Activated naive CD4-positive, alpha-beta T cell (primary cell): ENCODE data around the gene SND1.
"Not testable (repeated sequence)": the region's sequence is repeated elsewhere in the genome, so short reads cannot be mapped to it uniquely, and the experiment has no call there.

ENCODE experiments used
- DNase-seq, 4 experiments: peaks; one replicate each; lab custom pipeline; 2025; lab: John Stamatoyannopoulos, UW

Gene SND1

DNA sequence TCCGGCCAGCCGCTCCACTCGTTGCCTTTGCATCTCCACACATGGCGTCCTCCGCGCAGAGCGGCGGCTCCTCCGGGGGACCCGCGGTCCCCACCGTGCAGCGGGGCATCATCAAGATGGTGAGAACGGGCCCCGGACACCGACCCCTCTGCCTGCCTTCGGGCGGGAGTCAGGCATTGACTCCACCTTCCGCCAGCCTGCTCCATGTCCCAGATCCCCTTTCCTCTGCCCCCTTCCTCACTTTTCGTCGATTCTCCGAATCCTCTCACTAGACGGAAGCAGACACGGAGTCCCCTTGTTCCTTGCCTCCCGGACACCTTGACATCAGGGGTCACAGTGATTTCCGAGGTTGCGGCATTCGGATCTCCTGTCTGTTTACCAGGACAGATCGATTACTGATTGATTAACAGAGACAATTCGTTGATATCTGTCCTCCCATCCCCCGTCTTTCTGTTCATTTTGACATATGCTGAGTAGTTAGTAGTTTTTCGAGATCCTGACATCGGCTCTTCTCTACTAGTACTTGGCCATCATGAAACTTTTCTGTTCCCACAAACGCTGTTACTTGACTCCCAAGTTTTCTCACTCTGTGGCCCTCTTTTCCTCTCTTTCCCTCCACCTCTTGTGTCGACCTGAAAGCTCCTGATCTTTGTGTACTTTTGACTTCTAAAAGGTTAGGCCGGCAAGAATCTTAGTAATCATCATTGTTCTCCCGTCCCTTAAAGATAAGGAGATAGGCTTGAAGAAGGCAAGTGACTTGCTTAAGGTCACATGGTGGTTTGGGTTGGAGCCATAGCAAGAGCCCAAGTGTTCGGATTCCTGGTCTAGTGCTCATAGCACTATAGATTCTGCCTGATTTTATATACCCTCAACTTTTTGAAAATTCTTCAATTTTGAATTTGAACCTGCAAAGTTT lies 597 bp downstream of the SND1 start:
- DNase-seq = no peak

DNA sequence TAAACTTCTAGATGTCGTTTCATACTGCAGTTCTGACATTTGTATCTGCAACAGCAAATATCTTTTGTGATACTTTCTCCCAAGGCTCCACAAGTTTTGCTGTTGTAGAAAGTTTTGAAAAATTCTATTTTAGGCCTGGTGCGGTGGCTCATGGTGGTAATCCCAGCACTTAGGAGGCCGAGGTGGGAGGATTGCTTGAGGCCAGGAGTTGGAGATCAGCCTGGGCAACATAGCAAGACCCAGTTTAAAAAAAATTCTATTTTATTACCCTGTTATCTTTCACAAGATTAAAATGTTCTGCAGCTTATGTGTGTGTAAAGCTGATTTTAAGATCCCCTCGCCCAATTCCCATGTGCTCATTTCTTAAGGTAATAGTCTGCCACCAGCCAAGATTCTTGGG lies 1.4 kb downstream of the SND1 start:
- no peak for DNase-seq

DNA sequence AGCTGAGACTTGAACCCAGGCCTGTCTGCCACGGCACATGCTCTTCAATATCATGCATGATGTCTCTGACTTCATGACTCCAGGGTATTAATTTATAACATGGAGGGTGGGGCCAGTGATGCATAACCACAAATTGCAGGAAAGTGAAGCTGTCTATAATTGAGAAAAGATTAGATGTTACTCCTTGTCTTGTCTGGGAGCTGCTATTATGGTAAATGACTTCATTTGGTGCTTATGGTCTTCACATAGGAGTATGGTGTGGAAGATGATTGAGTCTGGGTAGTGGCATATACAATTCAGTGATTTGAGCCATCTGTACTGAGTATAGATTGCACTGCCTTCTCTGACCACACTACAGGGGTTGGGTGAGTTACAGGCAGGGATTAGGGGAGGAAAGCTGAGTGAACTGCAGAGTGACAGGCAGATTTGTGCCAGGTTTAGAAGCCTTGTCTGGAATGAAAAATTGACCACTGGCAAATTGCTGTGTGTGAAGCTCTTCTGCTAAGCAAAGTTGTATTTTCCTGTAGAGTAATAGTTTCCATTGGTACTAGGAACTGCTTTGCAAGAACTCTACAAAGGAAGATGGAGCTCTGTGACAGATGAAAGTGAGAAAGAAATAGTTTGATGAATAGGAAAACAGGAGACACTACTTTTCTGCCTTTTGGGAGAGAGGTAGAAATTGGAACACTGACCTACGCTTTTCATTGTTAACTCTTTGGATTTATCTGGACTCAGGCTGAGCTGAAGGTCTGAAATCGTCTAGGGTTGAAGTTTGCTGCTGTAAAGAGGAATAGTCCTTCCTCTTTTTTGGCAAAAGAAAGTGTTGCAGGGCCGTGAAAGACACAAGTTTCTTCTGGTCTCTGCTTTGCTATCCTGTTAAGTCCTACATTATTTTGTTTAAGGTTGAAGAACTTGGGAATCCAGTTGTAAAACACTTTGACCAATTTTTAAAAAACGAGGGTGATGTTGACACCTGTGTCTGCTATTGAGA lies 2.7 kb downstream of the SND1 start:
- DNase-seq = no peak

DNA sequence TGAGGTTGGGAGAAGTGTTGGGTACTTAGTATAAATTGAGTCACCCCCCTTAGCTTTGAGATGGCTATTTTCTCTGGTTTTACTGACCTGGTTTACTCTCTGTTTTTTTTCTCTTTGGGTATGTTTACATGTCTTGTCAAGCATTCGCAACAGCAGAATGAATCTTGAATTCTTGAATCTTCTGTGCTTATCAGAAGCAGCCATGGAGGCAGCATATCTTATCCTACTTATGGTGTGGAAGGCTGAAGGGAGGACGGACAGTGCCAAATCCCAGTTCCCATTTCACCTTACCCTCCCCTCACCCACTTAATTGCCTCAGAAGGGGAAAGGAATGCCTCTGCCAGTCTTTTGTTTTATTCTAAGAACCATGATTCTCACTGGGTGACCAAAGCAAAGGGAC lies 3.7 kb downstream of the SND1 start:
- no peak for DNase-seq

DNA sequence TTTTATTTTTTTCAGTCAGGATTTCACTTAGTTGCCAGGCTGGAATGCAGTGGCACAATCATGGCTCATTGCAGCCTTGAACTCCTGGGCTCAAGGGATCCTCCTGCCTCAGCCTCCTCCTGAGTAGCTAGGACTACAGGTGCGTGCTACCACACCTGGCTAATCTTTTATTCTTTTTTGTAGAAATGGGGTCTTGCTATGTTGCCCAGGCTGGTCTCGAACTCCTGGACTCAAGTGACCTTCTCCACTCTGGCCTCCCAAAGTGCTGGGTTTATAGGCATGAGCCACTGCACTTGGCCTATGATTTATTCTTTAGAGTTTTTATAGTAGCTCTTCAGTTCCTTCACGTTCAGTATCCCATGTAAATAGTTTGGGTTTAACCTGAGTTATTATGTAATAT lies 5.5 kb downstream of the SND1 start:
- no peak for DNase-seq

DNA sequence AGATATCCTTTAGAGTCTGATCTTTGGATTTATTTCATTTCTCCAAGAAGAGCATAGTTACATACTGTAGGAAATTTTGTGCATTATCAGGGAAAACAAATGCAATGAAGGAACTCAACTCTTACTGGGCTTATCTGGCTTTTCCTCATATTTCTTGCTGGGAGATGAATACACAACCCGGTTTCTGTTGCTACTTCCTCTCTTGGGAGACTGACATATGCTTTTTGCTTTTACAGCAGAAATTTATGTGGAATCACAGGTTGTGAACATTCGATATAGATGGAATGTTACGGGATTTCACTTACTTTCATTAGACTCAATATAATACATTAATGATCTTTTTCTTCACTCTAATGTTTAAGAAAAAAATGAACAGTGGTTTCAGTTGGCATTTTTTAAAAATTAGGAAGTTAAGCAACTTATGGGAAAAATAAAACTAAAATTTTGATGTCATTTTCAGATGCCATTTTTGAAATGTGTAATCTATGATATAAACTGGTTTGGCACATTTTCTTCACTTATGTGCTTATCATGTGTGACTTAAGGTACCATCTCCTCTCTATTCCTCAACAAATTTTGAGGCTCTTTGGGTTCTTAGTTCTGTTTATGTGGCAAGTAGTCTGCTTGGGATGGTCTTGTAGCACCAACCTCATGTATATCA lies 7.1 kb downstream of the SND1 start:
- DNase-seq = no peak

DNA sequence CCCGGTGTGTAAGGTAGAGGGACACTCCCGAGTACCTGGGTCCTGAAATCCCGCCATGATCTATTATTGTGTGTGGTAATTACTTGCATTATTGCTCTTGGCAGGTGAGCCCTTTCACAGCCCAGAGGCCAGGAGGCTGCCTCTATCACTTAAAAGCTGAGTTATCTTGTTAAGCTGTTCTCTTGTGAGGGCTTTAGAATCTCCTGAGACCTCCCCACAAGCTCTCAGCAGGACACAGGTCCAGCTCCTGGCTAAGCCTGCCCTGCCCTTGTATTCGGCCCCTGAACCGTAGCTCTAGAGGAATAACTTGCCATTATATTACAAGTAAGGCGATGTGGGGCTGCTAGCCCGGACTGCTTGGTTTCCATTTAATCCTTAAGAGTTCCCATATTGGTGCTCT lies 13.9 kb downstream of the SND1 start:
- DNase-seq = no peak

DNA sequence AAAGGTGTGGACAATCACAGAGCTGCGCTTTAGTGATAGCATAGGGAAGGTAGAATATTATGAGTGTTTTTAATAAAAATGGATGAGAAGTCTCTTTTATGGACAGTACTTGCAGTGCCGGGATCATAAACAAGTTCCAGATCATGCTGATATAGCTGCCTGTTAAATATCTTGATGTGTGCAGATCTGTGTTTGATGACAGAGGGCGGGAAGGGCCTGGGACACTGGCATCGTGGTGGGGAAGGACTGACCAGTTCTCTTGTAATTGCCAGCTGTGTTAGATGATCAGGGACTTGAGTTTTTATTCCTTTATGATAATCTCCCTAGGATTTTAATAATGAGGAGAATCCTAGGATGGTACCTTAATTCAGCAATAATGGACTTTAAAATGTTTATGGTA lies 14.6 kb downstream of the SND1 start:
- no peak for DNase-seq

DNA sequence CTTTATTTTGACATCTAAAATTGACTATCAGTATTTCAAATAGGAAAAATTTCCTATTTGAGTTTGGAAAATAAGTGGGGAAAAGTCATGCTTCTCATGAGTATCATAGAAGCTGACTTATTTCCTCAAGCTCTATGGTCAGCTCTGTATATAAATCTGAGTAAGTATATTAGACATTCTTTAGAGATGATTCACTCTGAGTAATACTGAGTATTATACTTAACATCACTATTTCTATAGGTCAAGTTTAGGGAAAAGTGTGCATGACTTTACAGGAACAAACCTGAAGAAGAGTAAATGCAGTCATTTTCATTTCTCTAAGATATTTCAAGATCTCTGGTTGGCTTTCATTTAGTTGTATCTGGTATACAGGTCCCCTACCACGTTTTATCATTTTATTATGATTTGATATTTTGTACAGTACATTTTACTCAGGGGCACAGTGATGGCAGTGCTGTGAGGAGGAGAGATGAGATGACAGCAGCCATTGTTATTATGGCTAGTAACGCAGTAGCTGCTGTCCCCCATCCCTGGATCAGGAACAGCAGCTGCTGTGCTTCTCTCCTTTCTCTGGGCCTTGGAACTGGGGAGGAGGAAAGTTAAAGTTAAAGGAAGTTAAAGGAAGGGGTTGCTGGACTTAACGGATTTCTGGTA lies 15.2 kb downstream of the SND1 start:
- no peak for DNase-seq

DNA sequence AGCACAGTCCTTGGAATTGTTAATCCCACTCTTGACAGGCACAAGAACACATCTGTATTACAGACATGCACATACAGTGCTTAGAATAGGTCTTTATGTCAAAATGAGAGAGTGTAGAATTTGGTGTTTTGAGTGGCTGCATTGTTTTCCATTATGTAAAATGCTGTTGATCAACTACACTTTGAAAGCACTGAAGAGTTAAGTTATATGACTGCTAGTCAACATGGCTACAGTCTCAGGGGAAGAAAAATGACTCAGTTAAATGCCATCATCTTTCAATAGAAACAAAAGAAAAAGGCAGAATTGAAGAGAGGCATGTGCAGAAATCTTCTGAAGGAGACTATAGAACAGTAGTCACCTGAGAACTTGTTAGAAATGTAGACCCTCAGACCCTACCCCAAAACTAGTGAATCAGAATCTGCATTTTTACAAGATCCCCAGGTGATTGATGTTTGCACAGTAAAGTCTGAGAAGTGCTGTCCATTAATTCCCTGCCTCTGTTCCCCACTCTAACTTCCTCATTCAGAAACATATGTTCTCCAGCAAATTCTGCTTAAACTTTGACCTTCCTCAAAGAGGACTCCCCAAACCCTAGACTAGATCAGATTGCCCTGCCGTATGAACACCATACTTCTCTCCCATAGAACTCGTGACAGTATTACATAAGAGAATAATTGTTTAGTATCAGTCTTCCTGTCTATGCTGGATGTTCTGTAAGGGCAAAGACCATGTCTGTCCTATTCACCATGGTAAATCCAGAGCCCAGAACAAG lies 16.0 kb downstream of the SND1 start:
- no peak for DNase-seq

DNA sequence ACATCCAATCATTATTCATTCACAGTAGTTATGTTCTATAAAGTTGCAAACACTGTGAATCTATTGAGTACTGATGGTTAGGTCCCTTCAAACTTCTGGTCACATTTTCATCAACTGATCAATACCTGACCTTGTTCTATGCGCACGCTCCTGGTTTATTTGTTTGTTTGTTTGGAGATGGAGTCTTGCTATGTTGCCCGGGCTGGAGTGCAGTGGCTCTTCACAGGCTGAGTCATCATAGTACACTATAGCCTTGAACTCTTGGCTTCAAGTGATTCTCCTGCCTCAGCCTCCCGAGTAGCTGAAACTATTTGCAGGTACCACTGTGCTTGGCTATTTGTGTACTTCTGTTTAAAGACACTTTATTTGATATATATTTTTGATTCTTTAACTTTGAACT lies 19.3 kb downstream of the SND1 start:
- no peak for DNase-seq

DNA sequence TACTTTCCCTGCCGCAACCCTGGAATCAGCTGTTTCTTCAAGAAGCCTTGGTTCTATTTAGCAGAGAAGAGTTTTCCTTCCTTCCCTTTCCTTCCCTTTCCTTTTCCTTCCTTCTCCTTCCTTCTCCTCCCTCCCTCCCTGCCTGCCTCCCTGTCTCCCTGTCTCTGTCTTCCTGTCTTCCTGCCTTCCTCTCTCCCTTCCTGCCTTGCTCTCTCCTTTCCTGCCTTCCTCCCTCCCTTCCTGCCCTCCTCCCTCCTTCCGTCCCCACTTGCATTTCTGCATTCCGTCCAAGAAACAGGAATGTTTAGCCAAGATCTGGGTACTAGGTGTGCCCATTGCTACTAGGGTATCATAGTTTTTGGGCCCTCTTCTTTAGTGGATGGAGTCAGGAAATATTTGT lies 21.9 kb downstream of the SND1 start:
- no peak for DNase-seq

DNA sequence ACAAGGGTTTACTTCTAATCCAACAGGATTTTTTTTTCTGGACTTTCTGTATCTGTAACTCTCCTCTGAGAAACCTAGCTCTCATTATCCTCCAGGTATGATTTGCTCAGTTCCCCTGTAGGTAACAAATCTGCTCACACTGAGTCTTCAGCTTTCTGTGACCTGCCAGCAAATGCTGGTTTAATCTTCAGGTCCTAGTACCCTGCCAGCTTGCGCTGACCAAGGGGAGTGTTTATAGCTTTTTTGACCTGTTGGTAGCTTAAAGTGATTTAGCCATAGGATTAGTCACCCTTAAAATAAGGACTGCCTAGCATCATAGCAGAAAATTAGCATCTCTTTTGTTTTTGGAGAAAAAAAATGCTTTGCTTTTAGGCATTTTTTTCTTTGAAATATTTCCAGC lies 22.4 kb downstream of the SND1 start:
- no peak for DNase-seq

DNA sequence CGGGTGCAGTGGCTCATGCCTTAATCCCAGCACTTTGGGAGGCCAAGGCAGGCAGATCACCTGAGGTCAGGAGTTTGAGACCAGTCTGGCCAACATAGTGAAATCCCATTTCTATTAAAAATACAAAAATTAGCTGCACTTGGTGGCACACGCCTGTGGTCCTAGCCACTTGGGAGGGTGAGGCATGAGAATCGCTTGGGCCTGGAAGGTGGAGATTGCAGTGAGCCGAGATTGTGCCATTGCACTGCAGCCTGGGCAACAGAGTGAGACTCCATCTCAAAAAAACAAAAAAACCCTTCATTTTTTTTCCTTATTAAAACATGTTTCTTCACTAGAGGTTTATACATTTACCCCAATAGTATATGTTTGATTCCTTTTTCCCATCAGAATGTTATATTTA lies 22.9 kb downstream of the SND1 start:
- not testable (repeated sequence) for DNase-seq

DNA sequence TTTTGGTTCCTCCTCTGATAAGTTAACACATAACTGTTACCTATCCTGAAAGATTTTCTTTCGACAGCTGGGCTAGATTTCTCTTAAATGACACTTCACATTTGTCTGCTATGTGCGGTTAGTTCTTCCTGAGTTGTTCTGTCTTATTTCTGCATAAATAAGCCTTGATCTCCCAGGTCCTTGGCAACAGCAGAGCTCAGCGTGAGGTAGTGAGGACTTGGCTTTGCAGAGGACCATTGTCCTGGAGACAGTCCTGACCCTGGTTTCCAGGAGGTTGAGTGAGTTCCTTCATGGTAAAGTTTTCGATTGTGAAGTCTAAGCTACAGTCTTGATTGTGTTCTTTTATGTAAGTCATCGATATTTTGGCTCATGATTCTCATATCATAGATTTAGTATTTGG lies 23.7 kb downstream of the SND1 start:
- DNase-seq = no peak

DNA sequence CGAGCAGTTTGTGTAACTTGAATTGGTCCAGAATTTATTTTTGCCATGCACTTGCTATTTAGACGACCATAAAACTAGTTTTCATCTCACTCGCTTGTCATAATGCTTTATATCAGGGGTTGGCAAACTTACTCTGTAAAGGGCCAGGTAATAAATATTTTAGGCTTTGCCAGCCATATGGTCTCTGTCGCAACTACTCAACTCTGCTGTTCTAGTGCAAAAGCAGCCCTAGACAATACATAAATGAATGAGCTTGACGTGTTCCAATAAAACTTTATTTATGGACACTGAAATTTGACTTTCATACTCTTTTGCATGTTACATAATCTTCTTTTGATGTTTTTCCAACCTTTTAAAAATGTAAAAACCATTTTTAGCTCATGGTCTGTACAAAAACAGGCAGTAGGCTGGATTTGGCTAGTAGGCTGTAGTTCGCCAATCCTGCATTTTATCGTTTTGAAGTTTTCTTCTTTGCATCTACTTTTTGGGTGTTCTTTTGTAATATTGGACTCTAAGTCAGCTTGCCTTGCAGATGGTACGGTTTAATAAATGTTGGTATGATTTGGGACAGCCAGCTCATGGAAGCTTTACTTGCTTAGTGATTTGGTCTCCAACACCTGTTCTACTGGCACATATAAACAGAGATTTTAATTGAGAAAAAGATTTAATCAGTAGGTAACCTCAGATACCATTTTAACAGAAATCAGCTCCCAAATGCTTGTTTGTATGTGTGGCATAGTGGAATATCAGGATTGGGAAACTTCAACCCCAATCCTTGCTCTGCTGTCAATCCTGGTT lies 25.6 kb downstream of the SND1 start:
- DNase-seq = no peak

DNA sequence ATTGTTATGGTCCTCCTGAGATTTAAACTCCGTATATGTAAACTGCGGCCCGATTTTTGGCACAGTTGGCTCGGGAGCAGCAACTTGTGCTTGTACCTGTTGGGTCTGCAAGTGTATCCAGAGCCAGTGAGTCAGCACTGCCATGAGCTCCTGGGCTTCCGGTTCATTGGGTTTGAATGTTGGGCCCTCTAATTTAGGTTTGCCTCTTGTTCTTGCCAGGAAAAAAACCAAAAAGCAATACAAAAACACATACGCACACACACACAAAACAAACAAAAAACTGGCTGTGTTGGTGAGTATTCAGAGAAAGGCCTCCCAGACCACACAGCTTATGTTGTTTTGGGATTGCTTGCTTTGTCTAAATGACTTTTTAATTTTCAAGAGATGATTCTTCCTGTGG lies 26.3 kb downstream of the SND1 start:
- DNase-seq = no peak

DNA sequence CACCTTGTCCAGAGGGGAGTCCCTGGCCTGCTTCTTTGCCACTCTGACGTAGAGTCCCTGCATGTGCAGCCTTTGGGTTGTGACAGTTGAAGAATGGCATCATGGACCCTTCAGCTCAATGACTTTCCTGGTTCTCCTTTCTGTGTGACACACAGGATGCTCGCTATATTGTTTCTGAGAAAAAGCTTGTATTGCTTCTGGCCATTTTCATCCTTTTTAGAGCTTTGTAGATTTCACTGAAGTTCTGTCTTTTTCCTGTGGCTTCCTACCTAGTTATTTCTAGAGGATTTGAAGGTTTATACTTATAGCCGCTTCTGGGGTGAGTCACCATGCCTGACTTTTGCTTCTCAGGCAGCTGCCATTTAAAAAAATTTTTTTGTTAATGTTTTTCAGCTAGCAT lies 27.0 kb downstream of the SND1 start:
- no peak for DNase-seq

DNA sequence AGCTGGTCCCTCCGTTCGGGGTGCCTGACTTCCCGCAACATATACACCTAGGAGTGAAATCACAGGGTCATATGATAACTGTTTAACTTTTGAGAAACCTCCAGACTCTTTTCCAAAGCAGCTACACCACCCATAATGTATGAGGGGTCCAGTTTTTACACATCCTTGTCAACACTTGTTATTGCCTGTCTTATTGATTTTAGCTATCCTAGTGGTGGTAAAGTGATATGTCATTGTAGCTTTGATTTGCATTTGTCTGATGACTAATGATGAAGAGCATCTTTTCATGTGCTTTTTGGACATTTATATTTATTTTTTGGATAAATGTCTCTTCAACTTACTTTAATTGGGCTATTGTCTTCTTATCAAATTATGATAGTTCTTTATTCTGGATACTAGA lies 29.0 kb downstream of the SND1 start:
- no peak for DNase-seq

DNA sequence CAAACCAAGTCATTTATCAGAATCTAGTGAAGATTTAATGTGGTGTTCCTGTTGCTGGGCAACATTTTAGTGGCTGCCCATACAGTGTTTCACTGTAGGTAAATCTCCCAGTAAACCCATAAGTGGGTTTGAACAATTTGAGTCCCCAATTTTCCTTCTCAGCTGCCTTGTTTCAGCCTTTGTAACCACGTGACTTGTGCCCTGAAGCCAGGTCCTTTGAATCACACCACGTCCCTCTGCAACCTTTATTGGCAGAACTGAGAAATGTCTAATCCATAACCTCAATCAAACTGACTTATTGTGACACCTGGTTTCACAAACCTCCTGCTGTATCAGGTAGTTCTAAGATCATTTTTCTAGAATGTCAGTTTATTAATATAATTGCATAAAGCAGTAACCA lies 30.1 kb downstream of the SND1 start:
- DNase-seq = no peak
